Endothelial cell of umbilical vein (primary cell): Measurements from ENCODE around the gene EME2. TPM values are rescaled to one million over a fixed set of nuclear protein-coding genes. Genes with fewer than 3 reads are reported as not detected.

ENCODE experiments used
- BruUV-seq: library from RNA; stranded (reverse); fragments of 400-500 nt; replicated peaks from 2 replicates; lab custom pipeline; 2021; lab: Mats Ljungman, UMichigan
- CTCF ChIA-PET: fragments of 300-600, 350-600 bp; sonication (Branson Sonifier 250); formaldehyde crosslinking; loops from one replicate; lab custom pipeline; 2021; ENCODE audit warnings: antibody characterized with exemption, inconsistent platforms; lab: Charles Lee
- POLR2A ChIA-PET: fragments of 300-600, 350-600 bp; sonication (Branson Sonifier 250); formaldehyde crosslinking; loops from one replicate; lab custom pipeline; 2021; ENCODE audit warnings: antibody characterized with exemption, inconsistent platforms; lab: Charles Lee
- DNase-seq: peaks from one replicate; pipeline ENCODE4 v3.0.0-alpha.2; 2011; ENCODE audit warnings: low read depth, low spot score
- FAIRE-seq: peaks from 2 replicates; lab custom pipeline; 2011; peaks lifted over from hg19 to GRCh38; lab: Jason Lieb, UNC
- H2AFZ ChIP-seq: 2 replicates; pipeline ENCODE4 v1.6.0; 2012; ENCODE audit warnings: low read depth, low read length, control low read depth, inconsistent platforms
- H3K27ac ChIP-seq: 2 replicates; pipeline ENCODE4 v1.5.1; 2011; ENCODE audit warnings: low read depth, mild to moderate bottlenecking, control low read depth, low read length, moderate library complexity; ENCODE audit not compliant: insufficient read depth
- H3K27me3 ChIP-seq, 2 experiments: 2 replicates each; pipeline versions ENCODE4 v1.6.0 to v1.6.1; 2011; ENCODE audit warnings: low read length in 2 of 2, mixed read lengths in 1 of 2; ENCODE audit not compliant: control insufficient read depth in 2 of 2, insufficient read depth in 2 of 2
- H3K36me3 ChIP-seq, 2 experiments: 2 replicates in 1 of 2; 3 replicates in 1 of 2; pipeline ENCODE4 v1.5.1; 2011; ENCODE audit warnings: low read length in 2 of 2, mild to moderate bottlenecking in 1 of 2, moderate library complexity in 1 of 2; ENCODE audit not compliant: control insufficient read depth in 2 of 2, insufficient read depth in 2 of 2; ENCODE audit errors: extremely low read depth in 1 of 2
- H3K4me1 ChIP-seq: 3 replicates; pipeline ENCODE4 v1.5.1; 2011; ENCODE audit warnings: mild to moderate bottlenecking, low read length; ENCODE audit not compliant: control insufficient read depth, insufficient read depth; ENCODE audit errors: extremely low read depth
- H3K4me2 ChIP-seq: 2 replicates; pipeline ENCODE4 v1.6.1; 2011; ENCODE audit warnings: low read length, control low read depth, mixed read lengths; ENCODE audit not compliant: insufficient read depth
- H3K4me3 ChIP-seq, 3 experiments: fragments of 200-600 bp in 1 of 3; sonication (generic), shearing (Covaris generic) in 1 of 3; replicated peaks in 1 of 3; 2 replicates each; pipeline ENCODE4 v1.5.1; 2011 to 2016; ENCODE audit warnings: control low read depth in 3 of 3, low read length in 3 of 3, mild to moderate bottlenecking in 2 of 3, inconsistent platforms in 1 of 3, low read depth in 1 of 3, moderate library complexity in 1 of 3; ENCODE audit not compliant: insufficient read depth in 1 of 3
- H3K79me2 ChIP-seq: 2 replicates; pipeline ENCODE4 v1.6.0; 2012; ENCODE audit warnings: low read length, inconsistent platforms; ENCODE audit not compliant: control insufficient read depth, insufficient read depth
- H3K9ac ChIP-seq: replicated peaks from 2 replicates; pipeline ENCODE3; 2011; ENCODE audit warnings: low read length, control low read depth; ENCODE audit not compliant: insufficient read depth; ENCODE audit errors: extremely low read depth
- H3K9me1 ChIP-seq: replicated peaks from 3 replicates; pipeline ENCODE4 v1.6.0; 2011; ENCODE audit warnings: mild to moderate bottlenecking, low read length; ENCODE audit not compliant: control insufficient read depth, insufficient read depth; ENCODE audit errors: extremely low read depth
- H3K9me3 ChIP-seq: replicated peaks from 2 replicates; pipeline ENCODE4 v1.5.1; 2012; ENCODE audit warnings: low read length, inconsistent platforms; ENCODE audit not compliant: control insufficient read depth, insufficient read depth
- H4K20me1 ChIP-seq: replicated peaks from 2 replicates; pipeline ENCODE3; 2011; ENCODE audit warnings: mild to moderate bottlenecking, low read length; ENCODE audit not compliant: control insufficient read depth, insufficient read depth; ENCODE audit errors: extremely low read depth
- EZH2 ChIP-seq: IDR thresholded peaks from 2 replicates; pipeline ENCODE4 v1.6.1; 2012; ENCODE audit warnings: borderline replicate concordance, low read depth, mild to moderate bottlenecking, moderate library complexity, low read length, inconsistent platforms; ENCODE audit not compliant: severe bottlenecking
- GATA2 ChIP-seq: IDR thresholded peaks from 2 replicates; pipeline ENCODE4 v1.7.0; 2011; ENCODE audit warnings: low read depth, mild to moderate bottlenecking, moderate library complexity, mixed read lengths, low read length; ENCODE audit not compliant: insufficient read length, insufficient read depth
- JUN ChIP-seq: IDR thresholded peaks from 2 replicates; pipeline ENCODE4 v1.6.1; 2011; ENCODE audit warnings: borderline replicate concordance, low read depth; ENCODE audit not compliant: insufficient read length, insufficient read depth
- MYC ChIP-seq: IDR thresholded peaks from one replicate; pipeline ENCODE4 v1.6.1; 2011; ENCODE audit warnings: mild to moderate bottlenecking, low read depth, low read length
- POLR2A ChIP-seq: IDR thresholded peaks from 2 replicates; pipeline ENCODE4 v1.6.1; 2012; ENCODE audit warnings: low read depth, mild to moderate bottlenecking, control low read depth, low read length
- POLR2AphosphoS5 ChIP-seq: IDR thresholded peaks from 2 replicates; pipeline ENCODE4 v1.6.1; 2012; ENCODE audit warnings: low read depth, mild to moderate bottlenecking, control low read depth, low read length, moderate library complexity; ENCODE audit not compliant: insufficient read depth
- dilution Hi-C: fragments of 300-500 bp; cut with MboI; formaldehyde crosslinking; loops from one replicate; pipeline ENCODE4 v1.15.0; 2019; ENCODE audit warnings: low sequenced_read_pairs; ENCODE audit not compliant: extremely low pct_ligation_motif_present
- intact Hi-C: fragments of 100-400 bp; cut with micrococcal nuclease; formaldehyde crosslinking; loops from one replicate; pipeline ENCODE4 v1.10.0; 2022
- polyA plus RNA-seq, 4 experiments: library from polyadenylated mRNA; depleted of rRNA in 3 of 4; stranded (reverse) in 3 of 4; unstranded in 1 of 4; fragments of >200 nt; gene quantifications; 2 replicates each; pipeline versions ENCODE4 v1.2.1 to v1.2.3, GENCODE V29; 2011 to 2012; ENCODE audit warnings: missing spikeins in 1 of 4
- total RNA-seq: library from RNA; stranded (reverse); gene quantifications from 2 replicates; pipeline ENCODE4 v1.2.3, GENCODE V29; 2021
- TF ChIP-seq, protein P1 (sequence below): IDR thresholded peaks from 2 replicates; pipeline ENCODE4 v1.6.1; 2011; ENCODE audit not compliant: insufficient read depth, insufficient read length
- TF ChIP-seq, protein P2 (sequence below), 2 donors: IDR thresholded peaks; 1 replicate in 1 of 2; 2 replicates in 1 of 2; pipeline ENCODE4 v1.5.1; 2011; ENCODE audit warnings: low read length in 2 of 2, mild to moderate bottlenecking in 2 of 2, moderate library complexity in 2 of 2, control low read depth in 1 of 2, inconsistent platforms in 1 of 2, low read depth in 1 of 2; ENCODE audit not compliant: insufficient read depth in 1 of 2; ENCODE audit errors: extremely low read depth in 1 of 2

Gene EME2
- total and polyA plus RNA-seq, 2 donors (not counting 3 experiments of a cell fraction or from before 2014, with no cell fraction given): 9.7 to 21.4 TPM

DNA sequence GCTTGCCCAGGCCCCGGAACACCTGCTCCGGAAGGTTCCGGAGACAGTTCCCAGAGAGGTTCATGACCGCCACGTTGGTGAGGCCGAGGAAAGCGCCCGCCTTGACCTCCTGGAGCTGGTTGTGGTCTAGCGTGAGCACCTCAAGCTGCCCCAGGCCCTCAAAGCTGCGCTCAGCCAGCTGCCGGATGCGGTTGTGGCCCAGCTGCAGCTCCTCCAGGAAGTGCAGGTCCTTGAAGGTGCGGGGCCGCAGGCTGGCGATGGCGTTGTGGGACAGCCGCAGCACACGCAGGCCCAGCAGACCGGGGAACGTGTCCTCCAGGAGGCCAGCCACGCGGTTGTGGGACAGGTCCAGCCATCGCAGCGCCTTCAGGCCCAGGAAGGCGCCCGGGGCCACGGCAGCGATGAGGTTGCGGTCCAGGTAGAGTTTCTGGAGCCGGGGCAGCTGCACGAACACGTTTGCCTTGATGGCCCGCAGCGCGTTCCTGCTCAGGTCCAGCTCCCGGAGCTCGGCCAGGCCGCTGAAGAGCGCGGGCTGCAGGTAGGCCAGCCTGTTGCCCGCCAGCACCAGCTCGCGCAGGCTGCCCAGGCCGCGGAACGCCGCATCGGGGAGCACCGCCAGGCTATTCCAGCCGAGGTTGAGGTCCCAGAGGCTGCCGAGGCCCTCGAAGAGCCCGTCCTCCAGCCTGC lies 18.8 kb downstream of the EME2 start:
- no peak for FAIRE-seq
- no peak for TF ChIP-seq EZH2
- TF ChIP-seq, protein P1, sequence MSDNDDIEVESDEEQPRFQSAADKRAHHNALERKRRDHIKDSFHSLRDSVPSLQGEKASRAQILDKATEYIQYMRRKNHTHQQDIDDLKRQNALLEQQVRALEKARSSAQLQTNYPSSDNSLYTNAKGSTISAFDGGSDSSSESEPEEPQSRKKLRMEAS: no peak
- no peak for TF ChIP-seq POLR2AphosphoS5
- no peak for TF ChIP-seq JUN
- TF ChIP-seq GATA2: no peak
- no peak for TF ChIP-seq MYC
- TF ChIP-seq, protein P2, sequence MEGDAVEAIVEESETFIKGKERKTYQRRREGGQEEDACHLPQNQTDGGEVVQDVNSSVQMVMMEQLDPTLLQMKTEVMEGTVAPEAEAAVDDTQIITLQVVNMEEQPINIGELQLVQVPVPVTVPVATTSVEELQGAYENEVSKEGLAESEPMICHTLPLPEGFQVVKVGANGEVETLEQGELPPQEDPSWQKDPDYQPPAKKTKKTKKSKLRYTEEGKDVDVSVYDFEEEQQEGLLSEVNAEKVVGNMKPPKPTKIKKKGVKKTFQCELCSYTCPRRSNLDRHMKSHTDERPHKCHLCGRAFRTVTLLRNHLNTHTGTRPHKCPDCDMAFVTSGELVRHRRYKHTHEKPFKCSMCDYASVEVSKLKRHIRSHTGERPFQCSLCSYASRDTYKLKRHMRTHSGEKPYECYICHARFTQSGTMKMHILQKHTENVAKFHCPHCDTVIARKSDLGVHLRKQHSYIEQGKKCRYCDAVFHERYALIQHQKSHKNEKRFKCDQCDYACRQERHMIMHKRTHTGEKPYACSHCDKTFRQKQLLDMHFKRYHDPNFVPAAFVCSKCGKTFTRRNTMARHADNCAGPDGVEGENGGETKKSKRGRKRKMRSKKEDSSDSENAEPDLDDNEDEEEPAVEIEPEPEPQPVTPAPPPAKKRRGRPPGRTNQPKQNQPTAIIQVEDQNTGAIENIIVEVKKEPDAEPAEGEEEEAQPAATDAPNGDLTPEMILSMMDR (IDR thresholded peaks at IDR 0.05; ENCODE audit: extremely low read depth in 1 of 2, insufficient read depth in 1 of 2, low read depth in 1 of 2, low read length in 2 of 2): no peak
- TF ChIP-seq POLR2A: no peak
- BruUV-seq: no TSS peak
- Histone ChIP-seq H3K9me3 (no peaks in the 10 kb centered on the region), H3K79me2 (no peaks in the 10 kb centered on the region), H3K4me3 (no peak overlapping the region), H3K27me3 (no peaks in the 10 kb centered on the region), H3K27ac (no peak overlapping the region), H3K4me2 (no peak overlapping the region), H3K9ac (no peak overlapping the region), H3K36me3 (peaks cover 0 to 19% of the 10 kb centered on the region in 2 experiments), H4K20me1 (no peaks in the 10 kb centered on the region), H3K4me1 (no peaks in the 10 kb centered on the region), H3K9me1 (no peaks in the 10 kb centered on the region), H2AFZ (no peak overlapping the region)
- CTCF ChIA-PET: interaction anchor here (1.0 kb wide), 1 partner anchor 33 kb away, joined by 3 read pairs; no protein-coding TSS in a partner anchor
- POLR2A ChIA-PET: no interaction called here
- no peak for DNase-seq
- dilution Hi-C loops (no loop called here), intact Hi-C loops (no loop called here)
